Vagina (tissue), 2 donors: ENCODE results near the gene PAPSS2.

ENCODE experiments used
- CTCF ChIP-seq, 3 experiments: fragments of 450-650 bp in 2 of 3; fragments of 200-600 bp in 1 of 3; sonication (generic) in 1 of 3; IDR thresholded peaks; one replicate each; pipeline ENCODE4 v1.5.1; 2017 to 2019; ENCODE audit warnings: antibody characterized with exemption in 3 of 3, mild to moderate bottlenecking in 2 of 3, moderate library complexity in 2 of 3
- POLR2A ChIP-seq, 2 donors: fragments of 450-650 bp; IDR thresholded peaks; one replicate each; pipeline ENCODE4 v1.6.1; 2017; ENCODE audit warnings: antibody characterized with exemption in 2 of 2, mild to moderate bottlenecking in 2 of 2, moderate library complexity in 2 of 2

- TF ChIP-seq CTCF (IDR thresholded peaks at IDR 0.05) (no peak), POLR2A (IDR thresholded peaks at IDR 0.05) (no peak)
Measured at GRCh38 chr10:87643920-87644319, 15.8 kb upstream of the PAPSS2 start.
